Gastrocnemius medialis (tissue), 4 donors: Measurements from ENCODE around the gene CDC14A. TPM values are rescaled to one million over a fixed set of nuclear protein-coding genes. Genes with fewer than 3 reads are reported as not detected.

Experiments used
- ATAC-seq, 2 donors: fragments of 150-250 bp; one replicate each; pipeline ENCODE4 v1.9.1; 2016
- DNase-seq, 2 donors: peaks; one replicate each; pipeline ENCODE4 v3.0.0-alpha.2; 2019
- H3K27ac ChIP-seq, 4 donors: fragments of 200-600 bp; sonication (generic); 1 replicate in 1 of 4; 2 replicates in 3 of 4; pipeline ENCODE4 v1.5.1; 2016 to 2018; ENCODE audit warnings: mild to moderate bottlenecking in 2 of 4, moderate library complexity in 1 of 4
- H3K27me3 ChIP-seq, 3 donors: fragments of 200-600 bp; sonication (generic) in 2 of 3; 1 replicate in 1 of 3; 2 replicates in 2 of 3; pipeline versions ENCODE4 v1.5.1 to v1.6.0; 2016 to 2019; ENCODE audit warnings: mild to moderate bottlenecking in 1 of 3, moderate library complexity in 1 of 3
- H3K36me3 ChIP-seq, 2 donors: fragments of 200-600 bp; sonication (generic) in 1 of 2; one replicate each; pipeline ENCODE4 v1.5.1; 2017 to 2018
- H3K4me1 ChIP-seq, 2 donors: fragments of 200-600 bp; sonication (generic) in 1 of 2; one replicate each; pipeline ENCODE4 v1.5.1; 2016 to 2017; ENCODE audit warnings: mild to moderate bottlenecking in 2 of 2
- H3K4me3 ChIP-seq, 4 donors: fragments of 200-600 bp; sonication (generic) in 3 of 4; 1 replicate in 1 of 4; 2 replicates in 3 of 4; pipeline ENCODE4 v1.5.1; 2016 to 2019; ENCODE audit warnings: mild to moderate bottlenecking in 2 of 4
- H3K9me3 ChIP-seq, 3 donors: fragments of 200-600 bp; sonication (generic) in 2 of 3; 1 replicate in 1 of 3; 2 replicates in 2 of 3; pipeline ENCODE4 v1.5.1; 2016 to 2019
- POLR2A ChIP-seq, 2 donors: fragments of 450-650 bp; IDR thresholded peaks; one replicate each; pipeline ENCODE4 v1.6.1; 2017; ENCODE audit warnings: antibody characterized with exemption in 2 of 2, mild to moderate bottlenecking in 2 of 2, moderate library complexity in 2 of 2
- in situ Hi-C, 4 donors: fragments of 200-750 bp; cut with MboI; loops; one replicate each; pipeline versions ENCODE4 v1.15.0 to v1.8.0; 2017; ENCODE audit warnings: low sequenced_read_pairs in 4 of 4
- intact Hi-C: fragments of 100-400 bp; cut with DNase I; formaldehyde crosslinking; loops from one replicate; pipeline ENCODE4 v1.15.1; 2023; ENCODE audit warnings: low total_unique reads
- total RNA-seq, 4 donors: library from RNA; depleted of rRNA; stranded (reverse); fragments of >200 nt; gene quantifications; one replicate each; pipeline versions ENCODE4 v1.1.0 to v1.2.3, GENCODE V29; 2016
- TF ChIP-seq, protein P1 (sequence below), 5 experiments: fragments of 450-650 bp in 3 of 5; fragments of 200-600 bp in 2 of 5; sonication (generic) in 2 of 5; IDR thresholded peaks in 4 of 5; conservative IDR thresholded peaks in 1 of 5; 1 replicate in 4 of 5; 2 replicates in 1 of 5; pipeline ENCODE4 v1.5.1; 2016 to 2019; ENCODE audit warnings: antibody characterized with exemption in 5 of 5, mild to moderate bottlenecking in 3 of 5, moderate library complexity in 3 of 5

Gene CDC14A
- total RNA-seq, 4 donors from 2014 or later: 2.1 to 10.0 (median 6.0) TPM

DNA sequence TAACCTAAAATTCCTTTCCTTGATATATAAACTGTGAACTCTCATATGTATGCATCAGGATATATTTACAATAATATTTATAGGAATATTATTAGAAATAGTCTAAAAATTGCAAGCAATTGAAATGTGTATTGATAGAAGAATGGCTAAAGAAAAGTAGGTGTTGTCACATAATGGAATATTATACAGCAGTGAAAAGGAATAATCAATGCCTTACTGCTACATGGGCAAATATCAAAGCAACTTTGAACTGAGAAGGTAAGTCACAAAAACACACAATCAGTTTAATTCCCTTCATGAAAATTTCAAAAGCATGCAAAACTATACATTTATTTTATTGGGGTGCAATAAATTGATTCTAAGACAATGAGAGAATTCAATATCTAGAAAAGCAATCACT is 35.7 kb upstream of the CDC14A start:
- no peaks in the 10 kb centered on the region for H3K4me1 ChIP-seq
- no peak overlapping the region for H3K4me3 ChIP-seq
- ATAC-seq: no peak
- no peaks in the 10 kb centered on the region for H3K27me3 ChIP-seq
- H3K9me3 ChIP-seq: no peaks in the 10 kb centered on the region
- in situ Hi-C loops: no loop called here
- intact Hi-C loops: no loop called here
- no peak for DNase-seq
- no peaks in the 10 kb centered on the region for H3K36me3 ChIP-seq
- TF ChIP-seq, protein P1, sequence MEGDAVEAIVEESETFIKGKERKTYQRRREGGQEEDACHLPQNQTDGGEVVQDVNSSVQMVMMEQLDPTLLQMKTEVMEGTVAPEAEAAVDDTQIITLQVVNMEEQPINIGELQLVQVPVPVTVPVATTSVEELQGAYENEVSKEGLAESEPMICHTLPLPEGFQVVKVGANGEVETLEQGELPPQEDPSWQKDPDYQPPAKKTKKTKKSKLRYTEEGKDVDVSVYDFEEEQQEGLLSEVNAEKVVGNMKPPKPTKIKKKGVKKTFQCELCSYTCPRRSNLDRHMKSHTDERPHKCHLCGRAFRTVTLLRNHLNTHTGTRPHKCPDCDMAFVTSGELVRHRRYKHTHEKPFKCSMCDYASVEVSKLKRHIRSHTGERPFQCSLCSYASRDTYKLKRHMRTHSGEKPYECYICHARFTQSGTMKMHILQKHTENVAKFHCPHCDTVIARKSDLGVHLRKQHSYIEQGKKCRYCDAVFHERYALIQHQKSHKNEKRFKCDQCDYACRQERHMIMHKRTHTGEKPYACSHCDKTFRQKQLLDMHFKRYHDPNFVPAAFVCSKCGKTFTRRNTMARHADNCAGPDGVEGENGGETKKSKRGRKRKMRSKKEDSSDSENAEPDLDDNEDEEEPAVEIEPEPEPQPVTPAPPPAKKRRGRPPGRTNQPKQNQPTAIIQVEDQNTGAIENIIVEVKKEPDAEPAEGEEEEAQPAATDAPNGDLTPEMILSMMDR (IDR thresholded peaks at IDR 0.05 in 4 of 5, conservative IDR thresholded peaks at IDR 0.05 in 1 of 5): no peak
- no peak for TF ChIP-seq POLR2A (IDR thresholded peaks at IDR 0.05)
- H3K27ac ChIP-seq: no peak overlapping the region

DNA sequence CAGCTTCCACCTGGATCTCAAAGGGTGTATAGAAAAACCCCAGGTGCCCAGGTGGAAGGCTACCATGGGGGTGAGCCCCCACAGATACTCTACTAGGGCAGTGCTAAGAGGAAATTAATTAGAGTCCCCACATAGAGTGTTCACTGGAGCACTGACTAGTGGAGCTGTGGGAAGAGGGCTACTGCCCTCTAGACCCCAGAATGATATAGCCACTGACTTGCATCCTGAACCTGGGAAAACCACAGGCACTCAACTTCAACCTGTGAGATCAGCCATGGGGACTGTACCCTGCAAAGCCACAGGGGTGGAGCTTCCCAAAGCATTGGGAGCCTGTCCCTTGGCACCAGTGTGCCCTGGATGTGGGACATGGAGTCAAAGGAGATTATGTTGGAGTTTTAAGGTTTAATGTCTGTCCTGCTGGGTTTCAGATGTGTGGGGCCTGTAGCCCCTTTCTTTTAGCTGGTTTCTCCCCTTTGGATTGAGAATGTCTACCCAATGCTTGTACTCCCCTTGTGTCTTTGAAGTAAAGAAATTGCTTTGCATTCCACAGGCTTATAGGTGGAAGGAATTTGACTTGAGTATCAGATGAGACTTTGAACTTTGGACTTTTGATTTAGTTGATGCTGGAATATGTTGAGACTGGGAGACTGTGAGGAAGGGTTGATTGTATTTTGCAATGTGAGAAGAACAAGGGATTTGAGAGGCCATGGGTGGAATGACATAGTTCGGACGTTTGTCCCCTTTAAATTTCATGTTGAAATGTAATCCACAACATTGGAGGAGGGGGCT is 31.8 kb upstream of the CDC14A start:
- Histone ChIP-seq H3K27me3 (no peaks in the 10 kb centered on the region), H3K4me3 (no peak overlapping the region), H3K36me3 (no peaks in the 10 kb centered on the region), H3K27ac (no peak overlapping the region), H3K4me1 (peaks cover 14 to 20% of the 10 kb centered on the region in 2 donors), H3K9me3 (no peaks in the 10 kb centered on the region)
- in situ Hi-C loops: no loop called here
- TF ChIP-seq POLR2A (IDR thresholded peaks at IDR 0.05): no peak
- TF ChIP-seq, protein P1 (IDR thresholded peaks at IDR 0.05 in 4 of 5, conservative IDR thresholded peaks at IDR 0.05 in 1 of 5): no peak
- ATAC-seq (no peak), DNase-seq (no peak)
- intact Hi-C loops: no loop called here

DNA sequence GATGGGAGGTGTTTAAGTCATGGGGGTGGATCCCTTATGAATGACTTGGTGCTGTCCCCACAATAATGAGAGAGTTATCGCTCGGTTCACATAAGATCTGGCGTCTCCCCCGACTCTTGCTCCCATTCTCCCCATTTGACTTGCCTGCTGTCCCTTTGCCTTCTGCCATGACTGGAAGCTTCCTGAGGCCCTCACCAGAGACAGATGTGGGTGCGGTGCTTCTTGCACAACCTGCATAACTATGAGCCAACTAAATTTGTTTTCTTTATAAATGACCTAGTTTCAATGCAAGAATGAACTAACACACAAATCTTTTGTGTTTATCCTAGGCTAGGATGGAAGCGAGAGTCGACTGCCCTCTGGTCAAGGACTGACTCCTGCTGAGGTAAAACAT is 31.2 kb upstream of the CDC14A start:
- Histone ChIP-seq H3K4me1 (peaks cover 14 to 20% of the 10 kb centered on the region in 2 donors), H3K27ac (no peak overlapping the region), H3K36me3 (no peaks in the 10 kb centered on the region), H3K4me3 (no peak overlapping the region), H3K27me3 (no peaks in the 10 kb centered on the region), H3K9me3 (no peaks in the 10 kb centered on the region)
- intact Hi-C loops (no loop called here), in situ Hi-C loops (no loop called here)
- no peak for ATAC-seq
- no peak for TF ChIP-seq POLR2A (IDR thresholded peaks at IDR 0.05)
- TF ChIP-seq, protein P1 (IDR thresholded peaks at IDR 0.05 in 4 of 5, conservative IDR thresholded peaks at IDR 0.05 in 1 of 5): no peak
- DNase-seq: no peak

DNA sequence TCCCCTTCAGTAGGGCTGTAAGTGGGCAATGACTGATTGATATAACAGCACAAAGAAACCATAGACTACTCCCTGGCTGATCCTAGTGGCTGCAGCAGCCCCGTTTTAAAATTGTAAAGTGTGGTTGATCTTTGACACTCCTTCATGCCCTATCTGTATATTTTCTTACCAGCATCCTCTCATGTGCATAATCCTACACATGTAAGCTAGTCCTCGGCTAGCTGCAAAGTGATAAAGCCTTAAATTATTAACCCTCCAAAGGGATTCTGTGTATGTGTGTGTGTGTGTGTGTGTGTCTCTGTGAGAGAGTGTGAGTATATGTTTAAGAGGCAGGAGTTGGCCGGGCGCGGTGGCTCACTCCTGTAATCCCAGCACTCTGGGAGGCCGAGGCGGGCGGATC is 30.8 kb upstream of the CDC14A start:
- ATAC-seq (no peak), DNase-seq (no peak)
- Histone ChIP-seq H3K4me3 (no peak overlapping the region), H3K36me3 (no peaks in the 10 kb centered on the region), H3K27ac (no peak overlapping the region), H3K4me1 (peaks cover 14 to 20% of the 10 kb centered on the region in 2 donors), H3K9me3 (no peaks in the 10 kb centered on the region), H3K27me3 (no peaks in the 10 kb centered on the region)
- TF ChIP-seq, protein P1 (IDR thresholded peaks at IDR 0.05 in 4 of 5, conservative IDR thresholded peaks at IDR 0.05 in 1 of 5): no peak
- in situ Hi-C loops (no loop called here), intact Hi-C loops (no loop called here)
